GM13977 (cell line): Measurements from ENCODE around the gene CACNA2D3.
"Not testable (repeated sequence)": the region's sequence is repeated elsewhere in the genome, so short reads cannot be mapped to it uniquely, and the experiment has no call there.

Experiments used
- DNase-seq: peaks from one replicate; pipeline ENCODE4 v3.0.0; 2012; ENCODE audit warnings: low spot score
- CTCF ChIP-seq: IDR thresholded peaks from 2 replicates; pipeline ENCODE4 v1.5.1; 2012; ENCODE audit warnings: mild to moderate bottlenecking, control low read depth; ENCODE audit not compliant: insufficient read depth; ENCODE audit errors: extremely low read depth, missing control alignments
- in situ Hi-C: fragments of 300-500 bp; cut with MboI; formaldehyde crosslinking; loops from one replicate; pipeline ENCODE4 v1.12.0; 2022; ENCODE audit warnings: low sequenced_read_pairs, low pct_unique_long_range_greater_than_20kb, mixed read lengths, inconsistent platforms; ENCODE audit not compliant: unreplicated experiment

CACNA2D3 gene

GRCh38 chr3:54632834-54633233, 510.5 kb downstream of the CACNA2D3 start:
- no peak for DNase-seq
- no peak for TF ChIP-seq CTCF
- in situ Hi-C loops, result no loop called here

GRCh38 chr3:54633444-54634121, 511.2 kb downstream of the CACNA2D3 start:
- in situ Hi-C loops, result no loop called here
- no peak for TF ChIP-seq CTCF

GRCh38 chr3:54634122-54634469, 511.7 kb downstream of the CACNA2D3 start:
- no peak for TF ChIP-seq CTCF
- no peak for DNase-seq
- in situ Hi-C loops, result no loop called here

More at GRCh38 chr3:54633444-54634121, 511.2 kb downstream of the CACNA2D3 start:
- DNase-seq, result no peak

- DNase-seq, in situ Hi-C loops: not testable (repeated sequence)
These were observed 517.5 kb downstream of the CACNA2D3 start for GRCh38 chr3:54639790-54640372.

- in situ Hi-C loops, result no loop called here
- TF ChIP-seq CTCF, result no peak
- DNase-seq, result no peak
These were observed 519.1 kb downstream of the CACNA2D3 start for GRCh38 chr3:54641226-54642014.

- no peak for TF ChIP-seq CTCF
- DNase-seq, result no peak
- in situ Hi-C loops, result no loop called here
These were observed 519.8 kb downstream of the CACNA2D3 start for GRCh38 chr3:54642147-54642546.

GRCh38 chr3:54647721-54648120, 525.4 kb downstream of the CACNA2D3 start:
- no peak for DNase-seq
- in situ Hi-C loops, result no loop called here
- no peak for TF ChIP-seq CTCF
